H9 (cell line): ENCODE measurements around the gene HTN1. TPM values are rescaled to one million over a fixed set of nuclear protein-coding genes. Genes with fewer than 3 reads are reported as not detected.

Experiments used
- DNase-seq: peaks from one replicate; pipeline ENCODE4 v3.0.0-alpha.2; 2017
- H2AFZ ChIP-seq: one replicate; pipeline ENCODE4 v1.6.1; 2013; ENCODE audit warnings: mild to moderate bottlenecking, low read length, control low read depth, moderate library complexity
- H2AK5ac ChIP-seq: 2 replicates; pipeline ENCODE4 v1.6.1; 2013; ENCODE audit warnings: low read length, control low read depth, mixed read lengths; ENCODE audit not compliant: insufficient read length
- H2BK120ac ChIP-seq: one replicate; pipeline ENCODE4 v1.6.1; 2013; ENCODE audit warnings: low read depth, mild to moderate bottlenecking, low read length, control low read depth, inconsistent platforms; ENCODE audit not compliant: poor library complexity, severe bottlenecking
- H2BK12ac ChIP-seq: 2 replicates; pipeline ENCODE4 v1.6.1; 2013; ENCODE audit warnings: low read length, control low read depth, mixed read lengths, low read depth; ENCODE audit not compliant: insufficient read length
- H2BK15ac ChIP-seq: 2 replicates; pipeline ENCODE4 v1.6.1; 2013; ENCODE audit warnings: low read depth, low read length, control low read depth
- H2BK20ac ChIP-seq: one replicate; pipeline ENCODE4 v1.6.1; 2013; ENCODE audit warnings: low read depth, mild to moderate bottlenecking, low read length, control low read depth, inconsistent platforms; ENCODE audit not compliant: poor library complexity, severe bottlenecking
- H2BK5ac ChIP-seq: 2 replicates; pipeline ENCODE4 v1.6.1; 2013; ENCODE audit warnings: low read length, control low read depth, mixed read lengths; ENCODE audit not compliant: insufficient read length
- H3K14ac ChIP-seq: 2 replicates; pipeline ENCODE4 v1.6.1; 2013; ENCODE audit warnings: low read length, control low read depth; ENCODE audit not compliant: insufficient read depth
- H3K18ac ChIP-seq: 2 replicates; pipeline ENCODE4 v1.6.1; 2013; ENCODE audit warnings: low read depth, mild to moderate bottlenecking, mixed read lengths, low read length, control low read depth; ENCODE audit not compliant: insufficient read length
- H3K23ac ChIP-seq: 2 replicates; pipeline ENCODE4 v1.6.1; 2013; ENCODE audit warnings: low read length, control low read depth, mixed read lengths, low read depth; ENCODE audit not compliant: insufficient read length
- H3K23me2 ChIP-seq: 2 replicates; pipeline ENCODE4 v1.6.1; 2013; ENCODE audit warnings: low read depth, mild to moderate bottlenecking, mixed read lengths, low read length, control low read depth; ENCODE audit not compliant: insufficient read length, poor library complexity, severe bottlenecking
- H3K27ac ChIP-seq: 2 replicates; pipeline ENCODE4 v1.5.1; 2013; ENCODE audit warnings: low read length, control low read depth, mixed read lengths, low read depth; ENCODE audit not compliant: insufficient read length
- H3K27me3 ChIP-seq: 2 replicates; pipeline ENCODE4 v1.6.1; 2013; ENCODE audit warnings: low read length, control low read depth, inconsistent platforms; ENCODE audit not compliant: insufficient read depth
- H3K4ac ChIP-seq: 2 replicates; pipeline ENCODE4 v1.6.1; 2013; ENCODE audit warnings: low read depth, mild to moderate bottlenecking, control low read depth, inconsistent platforms, low read length, moderate library complexity
- H3K4me1 ChIP-seq: 2 replicates; pipeline ENCODE4 v1.6.1; 2013; ENCODE audit warnings: low read length, control low read depth, inconsistent platforms; ENCODE audit not compliant: insufficient read depth
- H3K4me2 ChIP-seq: 2 replicates; pipeline ENCODE4 v1.6.1; 2013; ENCODE audit warnings: low read length, control low read depth, mixed read lengths; ENCODE audit not compliant: insufficient read length, insufficient read depth
- H3K56ac ChIP-seq: 2 replicates; pipeline ENCODE4 v1.6.1; 2013; ENCODE audit warnings: low read depth, mild to moderate bottlenecking, mixed read lengths, low read length, control low read depth; ENCODE audit not compliant: insufficient read length
- H3K79me1 ChIP-seq: 2 replicates; pipeline ENCODE4 v1.6.1; 2013; ENCODE audit warnings: low read depth, mild to moderate bottlenecking, moderate library complexity, low read length, control low read depth, inconsistent platforms; ENCODE audit not compliant: insufficient read depth, poor library complexity, severe bottlenecking
- H3K79me2 ChIP-seq: 2 replicates; pipeline ENCODE4 v1.6.1; 2013; ENCODE audit warnings: low read length, control low read depth, inconsistent platforms; ENCODE audit not compliant: insufficient read depth
- H3K9ac ChIP-seq: 2 replicates; pipeline ENCODE4 v1.6.1; 2013; ENCODE audit warnings: low read length, control low read depth, mixed read lengths; ENCODE audit not compliant: insufficient read length; ENCODE audit errors: extremely low read depth
- H3K9me3 ChIP-seq: one replicate; pipeline ENCODE4 v1.6.1; 2013; ENCODE audit warnings: low read depth, low read length, inconsistent platforms; ENCODE audit not compliant: control insufficient read depth
- H3T11ph ChIP-seq: one replicate; pipeline ENCODE4 v1.6.1; 2013; ENCODE audit warnings: mild to moderate bottlenecking, low read length, control low read depth, inconsistent platforms
- H4K20me1 ChIP-seq: one replicate; pipeline ENCODE4 v1.6.1; 2013; ENCODE audit not compliant: control insufficient read depth, insufficient read length, insufficient read depth
- H4K5ac ChIP-seq: 2 replicates; pipeline ENCODE4 v1.6.1; 2013; ENCODE audit warnings: low read depth, mild to moderate bottlenecking, mixed read lengths, low read length, control low read depth; ENCODE audit not compliant: insufficient read length
- H4K8ac ChIP-seq: replicated peaks from 2 replicates; pipeline ENCODE4 v1.6.1; 2013; ENCODE audit warnings: low read length, control low read depth, mixed read lengths, low read depth; ENCODE audit not compliant: insufficient read length
- H4K91ac ChIP-seq: 2 replicates; pipeline ENCODE4 v1.6.1; 2013; ENCODE audit warnings: low read depth, mild to moderate bottlenecking, moderate library complexity, mixed read lengths, low read length, control low read depth; ENCODE audit not compliant: insufficient read length
- H3K27ac Mint-ChIP-seq, 3 experiments: 2 replicates in 2 of 3; 3 replicates in 1 of 3; pipeline ENCODE4 v1.8.0; 2020 to 2021; ENCODE audit warnings: mixed read lengths in 3 of 3, mild to moderate bottlenecking in 1 of 3, moderate library complexity in 1 of 3
- H3K27me3 Mint-ChIP-seq: 2 replicates; pipeline ENCODE4 v1.8.0; 2021; ENCODE audit warnings: low read depth, mild to moderate bottlenecking, moderate library complexity, mixed read lengths
- H3K36me3 Mint-ChIP-seq, 3 experiments: 2 replicates in 2 of 3; 3 replicates in 1 of 3; pipeline ENCODE4 v1.8.0; 2020 to 2021; ENCODE audit warnings: low read depth in 3 of 3, mixed read lengths in 3 of 3; ENCODE audit not compliant: insufficient read depth in 1 of 3
- H3K4me1 Mint-ChIP-seq, 2 experiments: 2 replicates each; pipeline ENCODE4 v1.8.0; 2020; ENCODE audit warnings: mixed read lengths in 2 of 2
- H3K4me3 Mint-ChIP-seq, 2 experiments: 2 replicates in 1 of 2; 3 replicates in 1 of 2; pipeline ENCODE4 v1.8.0; 2020 to 2021; ENCODE audit warnings: mild to moderate bottlenecking in 2 of 2, mixed read lengths in 2 of 2, moderate library complexity in 1 of 2
- H3K9me3 Mint-ChIP-seq, 2 experiments: 2 replicates in 1 of 2; 3 replicates in 1 of 2; pipeline ENCODE4 v1.8.0; 2020; ENCODE audit warnings: mild to moderate bottlenecking in 2 of 2, mixed read lengths in 2 of 2, moderate library complexity in 1 of 2
- WGBS: extraction: QIAGEN DNeasy Blood & Tissue Kit; methylation state at CpG from one replicate; pipeline ENCODE4 v1.1.7; 2013; ENCODE audit warnings: missing lambda C conversion rate, low lambda C conversion rate, mixed read lengths; ENCODE audit not compliant: insufficient read length; ENCODE audit errors: extremely low coverage; 5-methylcytosine and 5-hydroxymethylcytosine counted together
- total RNA-seq: library from RNA; stranded (reverse); gene quantifications from 2 replicates; pipeline ENCODE4 v1.2.1, GENCODE V29; 2021
- TF ChIP-seq, protein P1 (sequence below): fragments of 200-600 bp; sonication (generic); conservative IDR thresholded peaks from 3 replicates; pipeline ENCODE4 v1.8.0; 2021; ENCODE audit warnings: antibody characterized with exemption, mild to moderate bottlenecking

Gene HTN1
- total RNA-seq, 1 experiment from 2014 or later = not detected

DNA sequence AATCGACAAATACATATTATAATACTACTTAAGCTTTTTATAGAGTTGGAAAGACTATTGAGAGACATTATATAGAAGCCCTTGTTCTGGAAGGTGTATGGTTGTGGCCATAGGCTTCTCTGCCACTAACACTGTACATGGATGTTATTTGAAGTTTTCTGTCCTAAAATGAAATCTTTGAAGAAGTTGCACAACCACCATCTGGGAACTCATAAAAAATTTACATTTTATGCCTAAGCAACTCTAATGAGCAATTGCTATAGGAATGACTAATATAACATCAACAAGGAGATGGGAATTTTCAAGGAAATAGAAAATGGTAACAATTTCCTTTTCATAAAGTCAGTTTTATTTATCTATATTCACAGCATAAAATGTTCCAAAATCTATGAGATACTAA lies 7.4 kb downstream of the HTN1 start:
- H3K4me1 Mint-ChIP-seq = peaks cover 0 to 2% of the 10 kb centered on the region in 2 experiments; a peak in 2 of 4 replicates
- no peak overlapping the region for H4K8ac ChIP-seq
- no peaks in the 10 kb centered on the region for H3K27me3 Mint-ChIP-seq
- no peak overlapping the region for H3K56ac ChIP-seq
- H3K27ac Mint-ChIP-seq = no peak overlapping the region
- no peak overlapping the region for H3K4me3 Mint-ChIP-seq
- no peaks in the 10 kb centered on the region for H3K27me3 ChIP-seq
- no peak overlapping the region for H3K27ac ChIP-seq
- no peak overlapping the region for H2BK120ac ChIP-seq
- no peak overlapping the region for H2BK5ac ChIP-seq
- no peak overlapping the region for H3K9ac ChIP-seq
- H2BK15ac ChIP-seq = no peak overlapping the region
- no peak overlapping the region for H3K18ac ChIP-seq
- no peak overlapping the region for H3K4me2 ChIP-seq
- no CpG with 5 or more reads among the region's 1 CpG for WGBS
- no peak overlapping the region for H2AFZ ChIP-seq
- H2BK20ac ChIP-seq = no peak overlapping the region
- H3K9me3 Mint-ChIP-seq = peaks cover 8 to 13% of the 10 kb centered on the region in 2 experiments; a peak in 3 of 5 replicates
- no peaks in the 10 kb centered on the region for H4K20me1 ChIP-seq
- H4K5ac ChIP-seq = no peak overlapping the region
- no peaks in the 10 kb centered on the region for H3K4me1 ChIP-seq
- no peak overlapping the region for H3K23ac ChIP-seq
- H3K23me2 ChIP-seq = no peaks in the 10 kb centered on the region
- no peak overlapping the region for H2AK5ac ChIP-seq
- H3T11ph ChIP-seq = no peak overlapping the region
- H3K79me2 ChIP-seq = no peaks in the 10 kb centered on the region
- H3K9me3 ChIP-seq = no peaks in the 10 kb centered on the region
- no peaks in the 10 kb centered on the region for H3K79me1 ChIP-seq
- H2BK12ac ChIP-seq = no peak overlapping the region
- H3K36me3 Mint-ChIP-seq = peaks cover 0 to 5% (median 2%) of the 10 kb centered on the region in 3 experiments; a peak in 3 of 7 replicates
- DNase-seq = no peak
- no peak overlapping the region for H3K14ac ChIP-seq
- TF ChIP-seq, protein P1, sequence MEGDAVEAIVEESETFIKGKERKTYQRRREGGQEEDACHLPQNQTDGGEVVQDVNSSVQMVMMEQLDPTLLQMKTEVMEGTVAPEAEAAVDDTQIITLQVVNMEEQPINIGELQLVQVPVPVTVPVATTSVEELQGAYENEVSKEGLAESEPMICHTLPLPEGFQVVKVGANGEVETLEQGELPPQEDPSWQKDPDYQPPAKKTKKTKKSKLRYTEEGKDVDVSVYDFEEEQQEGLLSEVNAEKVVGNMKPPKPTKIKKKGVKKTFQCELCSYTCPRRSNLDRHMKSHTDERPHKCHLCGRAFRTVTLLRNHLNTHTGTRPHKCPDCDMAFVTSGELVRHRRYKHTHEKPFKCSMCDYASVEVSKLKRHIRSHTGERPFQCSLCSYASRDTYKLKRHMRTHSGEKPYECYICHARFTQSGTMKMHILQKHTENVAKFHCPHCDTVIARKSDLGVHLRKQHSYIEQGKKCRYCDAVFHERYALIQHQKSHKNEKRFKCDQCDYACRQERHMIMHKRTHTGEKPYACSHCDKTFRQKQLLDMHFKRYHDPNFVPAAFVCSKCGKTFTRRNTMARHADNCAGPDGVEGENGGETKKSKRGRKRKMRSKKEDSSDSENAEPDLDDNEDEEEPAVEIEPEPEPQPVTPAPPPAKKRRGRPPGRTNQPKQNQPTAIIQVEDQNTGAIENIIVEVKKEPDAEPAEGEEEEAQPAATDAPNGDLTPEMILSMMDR = no peak
- H3K4ac ChIP-seq = no peak overlapping the region
- H4K91ac ChIP-seq = no peak overlapping the region
